Caco-2 (cell line): ENCODE results near the gene B9D2. TPM values are rescaled to one million over a fixed set of nuclear protein-coding genes. Genes with fewer than 3 reads are reported as not detected.

Source experiments
- BruUV-seq: library from RNA; stranded (reverse); fragments of 400-500 nt; replicated peaks from 2 replicates; lab custom pipeline; 2021; lab: Mats Ljungman, UMichigan
- CTCF ChIA-PET: fragments of 300-600 bp; sonication (Branson Sonifier 250); formaldehyde crosslinking; loops from one replicate; lab custom pipeline; 2022; ENCODE audit warnings: antibody characterized with exemption; lab: Charles Lee
- POLR2A ChIA-PET: fragments of 300-600 bp; sonication (Branson Sonifier 250); formaldehyde crosslinking; loops from one replicate; lab custom pipeline; 2022; ENCODE audit warnings: antibody characterized with exemption; lab: Charles Lee
- DNase-seq, 2 experiments: peaks; one replicate each; pipeline versions ENCODE4 v3.0.0 to v3.0.0-alpha.2; 2020 to 2022
- H3K27me3 ChIP-seq: replicated peaks from 2 replicates; pipeline ENCODE4 v1.6.0; 2011; ENCODE audit warnings: low read length; ENCODE audit not compliant: control insufficient read depth, insufficient read depth
- H3K36me3 ChIP-seq: 2 replicates; pipeline ENCODE4 v1.5.1; 2011; ENCODE audit warnings: low read length; ENCODE audit not compliant: control insufficient read depth, insufficient read depth
- H3K4me1 ChIP-seq: fragments of 250-450 bp; sonication (Bioruptor Pico); 2 replicates; pipeline ENCODE4 v1.5.1; 2020; ENCODE audit warnings: mild to moderate bottlenecking
- H3K4me3 ChIP-seq: 2 replicates; pipeline ENCODE4 v1.5.1; 2011; ENCODE audit warnings: low read depth, mild to moderate bottlenecking, control low read depth, low read length
- H3K9me3 ChIP-seq: fragments of 250-450 bp; sonication (Bioruptor Pico); 2 replicates; pipeline ENCODE4 v1.5.1; 2020; ENCODE audit warnings: mild to moderate bottlenecking, moderate library complexity
- H3K27ac Mint-ChIP-seq: one replicate; pipeline ENCODE4 v1.8.0; 2022; ENCODE audit warnings: mixed read lengths; ENCODE audit not compliant: unreplicated experiment
- H3K27me3 Mint-ChIP-seq: one replicate; pipeline ENCODE4 v1.8.0; 2022; ENCODE audit warnings: mixed read lengths; ENCODE audit not compliant: insufficient read depth, unreplicated experiment
- H3K36me3 Mint-ChIP-seq: one replicate; pipeline ENCODE4 v1.8.0; 2022; ENCODE audit warnings: mild to moderate bottlenecking, mixed read lengths; ENCODE audit not compliant: insufficient read depth, unreplicated experiment
- H3K4me1 Mint-ChIP-seq: one replicate; pipeline ENCODE4 v1.8.0; 2022; ENCODE audit warnings: low read depth, mixed read lengths; ENCODE audit not compliant: unreplicated experiment
- H3K4me3 Mint-ChIP-seq: one replicate; pipeline ENCODE4 v1.8.0; 2022; ENCODE audit warnings: mild to moderate bottlenecking, moderate library complexity, mixed read lengths; ENCODE audit not compliant: unreplicated experiment
- H3K9me3 Mint-ChIP-seq: one replicate; pipeline ENCODE4 v1.8.0; 2022; ENCODE audit warnings: mixed read lengths; ENCODE audit not compliant: unreplicated experiment
- intact Hi-C: fragments of 100-400 bp; cut with micrococcal nuclease; formaldehyde crosslinking; loops from one replicate; pipeline ENCODE4 v1.10.0; 2022; ENCODE audit not compliant: unreplicated experiment
- total RNA-seq: library from RNA; stranded (reverse); gene quantifications from 2 replicates; pipeline ENCODE4 v1.2.3, GENCODE V29; 2022
- TF ChIP-seq, protein P1 (sequence below), 2 experiments: fragments of 200-600 bp in 1 of 2; IDR thresholded peaks; 1 replicate in 1 of 2; 2 replicates in 1 of 2; pipeline versions ENCODE4 v1.5.1 to v1.8.0; 2011 to 2022; ENCODE audit warnings: antibody characterized with exemption in 1 of 2, control low read depth in 1 of 2, inconsistent platforms in 1 of 2, low read depth in 1 of 2, low read length in 1 of 2, mild to moderate bottlenecking in 1 of 2, moderate library complexity in 1 of 2; ENCODE audit not compliant: insufficient read depth in 1 of 2, severe bottlenecking in 1 of 2, unreplicated experiment in 1 of 2

B9D2 gene
- total RNA-seq, 1 experiment from 2014 or later, result 3.6 TPM

DNA sequence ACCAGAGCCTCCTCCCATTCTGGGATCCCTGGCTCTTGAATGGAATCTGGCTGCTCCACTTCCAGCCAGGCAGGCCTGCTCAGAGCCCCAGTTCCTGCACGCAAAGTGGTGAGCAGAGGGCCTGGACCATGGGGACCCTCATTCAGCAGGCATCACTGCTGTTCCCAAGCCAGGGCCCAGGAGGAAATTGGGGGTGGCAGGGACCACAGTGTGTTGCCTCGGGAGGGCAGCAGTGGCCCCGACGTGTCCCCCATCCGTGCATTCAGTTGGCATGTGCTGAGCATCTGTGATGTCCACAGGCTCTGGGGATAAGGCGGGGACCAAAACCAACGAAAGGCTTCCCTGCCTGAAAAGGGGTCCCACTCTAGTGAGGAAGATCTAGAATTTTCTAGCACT, 42.7 kb downstream of the B9D2 start:
- H3K27me3 ChIP-seq, result no peaks in the 10 kb centered on the region
- no peak overlapping the region for H3K4me3 ChIP-seq
- no TSS peak for BruUV-seq
- H3K36me3 ChIP-seq, result peaks cover 7% of the 10 kb centered on the region
- Mint-ChIP-seq H3K9me3 (no peaks in the 10 kb centered on the region), H3K27me3 (no peaks in the 10 kb centered on the region), H3K27ac (no peak overlapping the region), H3K4me1 (peaks cover 25% of the 10 kb centered on the region), H3K4me3 (no peak overlapping the region), H3K36me3 (peaks cover 69% of the 10 kb centered on the region)
- TF ChIP-seq, protein P1, sequence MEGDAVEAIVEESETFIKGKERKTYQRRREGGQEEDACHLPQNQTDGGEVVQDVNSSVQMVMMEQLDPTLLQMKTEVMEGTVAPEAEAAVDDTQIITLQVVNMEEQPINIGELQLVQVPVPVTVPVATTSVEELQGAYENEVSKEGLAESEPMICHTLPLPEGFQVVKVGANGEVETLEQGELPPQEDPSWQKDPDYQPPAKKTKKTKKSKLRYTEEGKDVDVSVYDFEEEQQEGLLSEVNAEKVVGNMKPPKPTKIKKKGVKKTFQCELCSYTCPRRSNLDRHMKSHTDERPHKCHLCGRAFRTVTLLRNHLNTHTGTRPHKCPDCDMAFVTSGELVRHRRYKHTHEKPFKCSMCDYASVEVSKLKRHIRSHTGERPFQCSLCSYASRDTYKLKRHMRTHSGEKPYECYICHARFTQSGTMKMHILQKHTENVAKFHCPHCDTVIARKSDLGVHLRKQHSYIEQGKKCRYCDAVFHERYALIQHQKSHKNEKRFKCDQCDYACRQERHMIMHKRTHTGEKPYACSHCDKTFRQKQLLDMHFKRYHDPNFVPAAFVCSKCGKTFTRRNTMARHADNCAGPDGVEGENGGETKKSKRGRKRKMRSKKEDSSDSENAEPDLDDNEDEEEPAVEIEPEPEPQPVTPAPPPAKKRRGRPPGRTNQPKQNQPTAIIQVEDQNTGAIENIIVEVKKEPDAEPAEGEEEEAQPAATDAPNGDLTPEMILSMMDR (IDR thresholded peaks at IDR 0.05; ENCODE audit: insufficient read depth in 1 of 2, low read depth in 1 of 2, low read length in 1 of 2, severe bottlenecking in 1 of 2, unreplicated experiment in 1 of 2), result no peak
- intact Hi-C loops, result no loop called here
- peaks cover 40% of the 10 kb centered on the region for H3K4me1 ChIP-seq
- no peaks in the 10 kb centered on the region for H3K9me3 ChIP-seq
- ChIA-PET CTCF (interaction anchor here (1.0 to 1.7 kb wide), 2 partner anchors 11 to 31 kb away, joined by 3 to 5 read pairs; no protein-coding TSS in a partner anchor), POLR2A (no interaction called here)
- DNase-seq, result no peak

DNA sequence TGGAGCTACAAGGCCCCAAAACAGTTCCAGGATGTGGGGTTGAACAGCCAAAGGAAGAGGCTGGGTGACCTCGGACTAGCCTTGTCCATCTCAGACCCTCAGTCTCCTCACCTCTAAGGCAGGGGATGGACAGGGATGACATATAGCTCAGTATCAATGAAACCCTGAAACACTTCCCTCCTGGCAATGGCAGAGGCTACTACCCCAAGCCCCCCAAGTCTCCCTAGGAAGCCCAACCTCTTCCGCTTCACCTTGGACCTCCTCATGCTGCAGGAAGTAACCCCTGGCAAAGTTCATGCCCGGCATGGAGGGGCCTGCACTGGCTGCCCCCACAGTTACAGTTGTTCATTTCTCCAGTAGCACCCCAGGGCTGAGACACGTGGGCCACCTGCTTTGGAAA, 43.4 kb downstream of the B9D2 start:
- no peak overlapping the region for H3K4me3 ChIP-seq
- peaks cover 34% of the 10 kb centered on the region for H3K4me1 ChIP-seq

DNA sequence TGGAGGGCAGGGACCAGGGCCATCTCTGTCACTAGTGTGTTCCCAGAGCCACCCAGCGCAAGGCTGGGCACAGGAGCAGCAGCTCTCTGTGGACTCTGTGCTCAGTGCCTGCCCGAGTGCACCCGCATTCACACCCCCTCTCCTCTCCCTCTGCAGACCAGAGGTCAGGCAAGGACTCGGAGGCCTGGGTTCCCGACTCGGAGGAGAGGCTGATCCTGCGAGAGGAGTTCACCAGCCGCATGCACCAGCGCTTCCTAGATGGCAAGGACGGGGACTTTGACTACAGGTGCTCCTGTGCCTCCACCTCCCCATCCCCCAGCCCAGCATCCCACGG, 43.8 kb downstream of the B9D2 start:
- BruUV-seq, result no TSS peak
- Mint-ChIP-seq H3K9me3 (no peaks in the 10 kb centered on the region), H3K36me3 (peaks cover 60% of the 10 kb centered on the region), H3K4me1 (peaks cover 18% of the 10 kb centered on the region), H3K27ac (no peak overlapping the region), H3K4me3 (no peak overlapping the region), H3K27me3 (no peaks in the 10 kb centered on the region)
- no peaks in the 10 kb centered on the region for H3K9me3 ChIP-seq
- H3K27me3 ChIP-seq, result no peaks in the 10 kb centered on the region
- H3K36me3 ChIP-seq, result peaks cover 7% of the 10 kb centered on the region
- H3K4me1 ChIP-seq, result peaks cover 31% of the 10 kb centered on the region
- no peak for DNase-seq
- ChIA-PET CTCF (no interaction called here), POLR2A (no interaction called here)
- intact Hi-C loops, result no loop called here
- no peak overlapping the region for H3K4me3 ChIP-seq
- TF ChIP-seq, protein P1 (IDR thresholded peaks at IDR 0.05; ENCODE audit: insufficient read depth in 1 of 2, low read depth in 1 of 2, low read length in 1 of 2, severe bottlenecking in 1 of 2, unreplicated experiment in 1 of 2), result no peak

More for the DNA sequence above, 43.4 kb downstream of the B9D2 start:
- intact Hi-C loops, result no loop called here
- no TSS peak for BruUV-seq
- Histone ChIP-seq H3K27me3 (no peaks in the 10 kb centered on the region), H3K9me3 (no peaks in the 10 kb centered on the region), H3K36me3 (peaks cover 7% of the 10 kb centered on the region)
- H3K4me1 Mint-ChIP-seq, result peaks cover 22% of the 10 kb centered on the region
- TF ChIP-seq, protein P1 (IDR thresholded peaks at IDR 0.05; ENCODE audit: insufficient read depth in 1 of 2, low read depth in 1 of 2, low read length in 1 of 2, severe bottlenecking in 1 of 2, unreplicated experiment in 1 of 2), result no peak
- H3K27me3 Mint-ChIP-seq, result no peaks in the 10 kb centered on the region
- no peaks in the 10 kb centered on the region for H3K9me3 Mint-ChIP-seq
- no peak overlapping the region for H3K27ac Mint-ChIP-seq
- DNase-seq, result no peak
- POLR2A ChIA-PET, result no interaction called here
- no peak overlapping the region for H3K4me3 Mint-ChIP-seq
- peaks cover 64% of the 10 kb centered on the region for H3K36me3 Mint-ChIP-seq
- CTCF ChIA-PET, result interaction anchor here (1.7 kb wide), 1 partner anchor 32 kb away, joined by 5 read pairs; no protein-coding TSS in a partner anchor
